T-helper 1 cell treated with Interleukin-12 subunit alpha and Interleukin-12 subunit beta and Interleukin-4 antibody, amounts not matched to agents 30 μg/mL and 1 μg/mL, for 36 hours (primary cell): ENCODE data around the gene LIME1.
"Not testable (repeated sequence)": the region's sequence is repeated elsewhere in the genome, so short reads cannot be mapped to it uniquely, and the experiment has no call there.

Experiments
- H3K27ac Mint-ChIP-seq: one replicate; pipeline ENCODE4 v1.8.0; 2021; ENCODE audit warnings: mild to moderate bottlenecking, mixed read lengths
- H3K27me3 Mint-ChIP-seq: one replicate; pipeline ENCODE4 v1.8.0; 2021; ENCODE audit warnings: low read depth, mixed read lengths
- H3K36me3 Mint-ChIP-seq: one replicate; pipeline ENCODE4 v1.8.0; 2021; ENCODE audit warnings: low read depth, mixed read lengths
- H3K4me1 Mint-ChIP-seq: one replicate; pipeline ENCODE4 v1.8.0; 2021; ENCODE audit warnings: low read depth, mixed read lengths
- H3K4me3 Mint-ChIP-seq: one replicate; pipeline ENCODE4 v1.8.0; 2021; ENCODE audit warnings: mild to moderate bottlenecking, moderate library complexity, mixed read lengths
- H3K9me3 Mint-ChIP-seq: one replicate; pipeline ENCODE4 v1.8.0; 2021; ENCODE audit warnings: mixed read lengths

LIME1 gene

GRCh38 chr20:63774306-63774705, 37.8 kb downstream of the LIME1 start:
- no peak overlapping the region for H3K27ac Mint-ChIP-seq
- H3K27me3 Mint-ChIP-seq, result no peaks in the 10 kb centered on the region
- no peaks in the 10 kb centered on the region for H3K9me3 Mint-ChIP-seq
- H3K4me1 Mint-ChIP-seq, result no peaks in the 10 kb centered on the region
- no peaks in the 10 kb centered on the region for H3K36me3 Mint-ChIP-seq
- no peak overlapping the region for H3K4me3 Mint-ChIP-seq

GRCh38 chr20:63775096-63775978, 38.9 kb downstream of the LIME1 start:
- H3K36me3 Mint-ChIP-seq, result no peaks in the 10 kb centered on the region
- no peaks in the 10 kb centered on the region for H3K9me3 Mint-ChIP-seq
- H3K4me3 Mint-ChIP-seq, result no peak overlapping the region
- H3K4me1 Mint-ChIP-seq, result no peaks in the 10 kb centered on the region
- H3K27me3 Mint-ChIP-seq, result no peaks in the 10 kb centered on the region
- no peak overlapping the region for H3K27ac Mint-ChIP-seq

GRCh38 chr20:63776875-63777274, 40.4 kb downstream of the LIME1 start:
- H3K36me3 Mint-ChIP-seq, H3K4me1 Mint-ChIP-seq, H3K9me3 Mint-ChIP-seq, H3K4me3 Mint-ChIP-seq, H3K27ac Mint-ChIP-seq, H3K27me3 Mint-ChIP-seq: not testable (repeated sequence)

- H3K27ac Mint-ChIP-seq, result no peak overlapping the region
- no peaks in the 10 kb centered on the region for H3K27me3 Mint-ChIP-seq
- H3K4me1 Mint-ChIP-seq, result peaks cover 9% of the 10 kb centered on the region
- H3K36me3 Mint-ChIP-seq, result no peaks in the 10 kb centered on the region
- H3K4me3 Mint-ChIP-seq, result no peak overlapping the region
- no peaks in the 10 kb centered on the region for H3K9me3 Mint-ChIP-seq
These were observed 41.1 kb downstream of the LIME1 start for GRCh38 chr20:63777614-63778013.

- no peaks in the 10 kb centered on the region for H3K36me3 Mint-ChIP-seq
- H3K27me3 Mint-ChIP-seq, result no peaks in the 10 kb centered on the region
- no peak overlapping the region for H3K27ac Mint-ChIP-seq
- no peaks in the 10 kb centered on the region for H3K9me3 Mint-ChIP-seq
- H3K4me3 Mint-ChIP-seq, result no peak overlapping the region
- H3K4me1 Mint-ChIP-seq, result peaks cover 9% of the 10 kb centered on the region
These were observed 41.7 kb downstream of the LIME1 start for GRCh38 chr20:63778034-63778752.

GRCh38 chr20:63778857-63779256, 42.4 kb downstream of the LIME1 start:
- Mint-ChIP-seq H3K36me3 (no peaks in the 10 kb centered on the region), H3K9me3 (no peaks in the 10 kb centered on the region), H3K27ac (no peak overlapping the region), H3K27me3 (no peaks in the 10 kb centered on the region), H3K4me3 (no peak overlapping the region), H3K4me1 (peaks cover 9% of the 10 kb centered on the region)

GRCh38 chr20:63781181-63781580, 44.7 kb downstream of the LIME1 start:
- no peaks in the 10 kb centered on the region for H3K27me3 Mint-ChIP-seq
- H3K9me3 Mint-ChIP-seq, result no peaks in the 10 kb centered on the region
- peaks cover 13% of the 10 kb centered on the region for H3K4me1 Mint-ChIP-seq
- H3K27ac Mint-ChIP-seq, result peak overlapping the region; percentile 46
- H3K4me3 Mint-ChIP-seq, result no peak overlapping the region
- H3K36me3 Mint-ChIP-seq, result no peaks in the 10 kb centered on the region

GRCh38 chr20:63782051-63782471, 45.6 kb downstream of the LIME1 start:
- Mint-ChIP-seq H3K4me3 (no peak overlapping the region), H3K9me3 (no peaks in the 10 kb centered on the region), H3K4me1 (peaks cover 14% of the 10 kb centered on the region), H3K27me3 (no peaks in the 10 kb centered on the region), H3K27ac (no peak overlapping the region), H3K36me3 (no peaks in the 10 kb centered on the region)

- no peaks in the 10 kb centered on the region for H3K36me3 Mint-ChIP-seq
- no peak overlapping the region for H3K27ac Mint-ChIP-seq
- H3K4me1 Mint-ChIP-seq, result peaks cover 14% of the 10 kb centered on the region
- no peaks in the 10 kb centered on the region for H3K27me3 Mint-ChIP-seq
- H3K9me3 Mint-ChIP-seq, result no peaks in the 10 kb centered on the region
- no peak overlapping the region for H3K4me3 Mint-ChIP-seq
These were observed 46.1 kb downstream of the LIME1 start for GRCh38 chr20:63782521-63782971.

GRCh38 chr20:63783970-63784369, 47.5 kb downstream of the LIME1 start:
- no peak overlapping the region for H3K4me3 Mint-ChIP-seq
- H3K9me3 Mint-ChIP-seq, result no peaks in the 10 kb centered on the region
- H3K4me1 Mint-ChIP-seq, result peaks cover 14% of the 10 kb centered on the region
- H3K36me3 Mint-ChIP-seq, result no peaks in the 10 kb centered on the region
- no peak overlapping the region for H3K27ac Mint-ChIP-seq
- H3K27me3 Mint-ChIP-seq, result no peaks in the 10 kb centered on the region

GRCh38 chr20:63785691-63786131, 49.2 kb downstream of the LIME1 start:
- Mint-ChIP-seq H3K9me3 (no peaks in the 10 kb centered on the region), H3K36me3 (no peaks in the 10 kb centered on the region), H3K4me1 (peaks cover 14% of the 10 kb centered on the region), H3K4me3 (no peak overlapping the region), H3K27me3 (no peaks in the 10 kb centered on the region), H3K27ac (no peak overlapping the region)

GRCh38 chr20:63787302-63787701, 50.8 kb downstream of the LIME1 start:
- H3K4me3 Mint-ChIP-seq, result no peak overlapping the region
- no peaks in the 10 kb centered on the region for H3K36me3 Mint-ChIP-seq
- H3K27me3 Mint-ChIP-seq, result no peaks in the 10 kb centered on the region
- H3K27ac Mint-ChIP-seq, result no peak overlapping the region
- no peaks in the 10 kb centered on the region for H3K9me3 Mint-ChIP-seq
- H3K4me1 Mint-ChIP-seq, result peaks cover 8% of the 10 kb centered on the region

- Mint-ChIP-seq H3K9me3 (no peaks in the 10 kb centered on the region), H3K27ac (no peak overlapping the region), H3K36me3 (no peaks in the 10 kb centered on the region), H3K27me3 (no peaks in the 10 kb centered on the region), H3K4me3 (no peak overlapping the region), H3K4me1 (peaks cover 5% of the 10 kb centered on the region)
These were observed 51.3 kb downstream of the LIME1 start for GRCh38 chr20:63787749-63788148.
